ENCODE data around the gene FAM32A.
A peak's percentile ranks its signal among the peaks of the same experiment; 100 is the strongest.

The FAM32A gene

GRCh38 chr19:16148443-16149229 is 36.6 kb upstream of the FAM32A start:
- no peak for TF ChIP-seq SPI1 (IDR thresholded peaks at IDR 0.05; ENCODE audit: low read depth, low read length)
- TF ChIP-seq POLR2AphosphoS5 (IDR thresholded peaks at IDR 0.05; ENCODE audit: low read depth, low read length) = no peak
- TF ChIP-seq PAX5 (IDR thresholded peaks at IDR 0.05; ENCODE audit: insufficient read depth, low read length, severe bottlenecking) = no peak
- TF ChIP-seq POLR2A (IDR thresholded peaks at IDR 0.05; ENCODE audit: low read depth, low read length) = no peak
- no peak for TF ChIP-seq TAF1 (IDR thresholded peaks at IDR 0.05; ENCODE audit: low read depth, low read length)
- TF ChIP-seq POU2F2 (IDR thresholded peaks at IDR 0.05; ENCODE audit: low read depth, low read length) = no peak
- DNase-seq (ENCODE audit: insufficient read length, low spot score) = no peak

GRCh38 chr19:16153582-16154336 is 31.5 kb upstream of the FAM32A start:
- DNase-seq (ENCODE audit: insufficient read length, low spot score) (no peak), FAIRE-seq (no peak)
- TF ChIP-seq SPI1 (IDR thresholded peaks at IDR 0.05; ENCODE audit: low read depth, low read length) = no peak
- TF ChIP-seq TAF1 (IDR thresholded peaks at IDR 0.05; ENCODE audit: low read depth, low read length) = no peak
- TF ChIP-seq POLR2A (IDR thresholded peaks at IDR 0.05; ENCODE audit: low read depth, low read length) = no peak
- no peak for TF ChIP-seq POLR2AphosphoS5 (IDR thresholded peaks at IDR 0.05; ENCODE audit: low read depth, low read length)
- TF ChIP-seq PAX5 (IDR thresholded peaks at IDR 0.05; ENCODE audit: insufficient read depth, low read length, severe bottlenecking) = no peak
- no peak for TF ChIP-seq POU2F2 (IDR thresholded peaks at IDR 0.05; ENCODE audit: low read depth, low read length)

More at GRCh38 chr19:16148443-16149229, 36.6 kb upstream of the FAM32A start:
- FAIRE-seq = no peak

GRCh38 chr19:16154557-16154956 is 30.7 kb upstream of the FAM32A start:
- TF ChIP-seq POLR2A (IDR thresholded peaks at IDR 0.05; ENCODE audit: low read depth, low read length) (no peak), POLR2AphosphoS5 (IDR thresholded peaks at IDR 0.05; ENCODE audit: low read depth, low read length) (no peak), PAX5 (IDR thresholded peaks at IDR 0.05; ENCODE audit: insufficient read depth, low read length, severe bottlenecking) (no peak), SPI1 (IDR thresholded peaks at IDR 0.05; ENCODE audit: low read depth, low read length) (no peak), POU2F2 (IDR thresholded peaks at IDR 0.05; ENCODE audit: low read depth, low read length) (no peak), TAF1 (IDR thresholded peaks at IDR 0.05; ENCODE audit: low read depth, low read length) (no peak)
- FAIRE-seq (no peak), DNase-seq (ENCODE audit: insufficient read length, low spot score) (no peak)

- TF ChIP-seq POU2F2 (IDR thresholded peaks at IDR 0.05; ENCODE audit: low read depth, low read length) (no peak), POLR2A (IDR thresholded peaks at IDR 0.05; ENCODE audit: low read depth, low read length) (no peak; the same call in 1 of the 2 replicates), SPI1 (IDR thresholded peaks at IDR 0.05; ENCODE audit: low read depth, low read length) (no peak), TAF1 (IDR thresholded peaks at IDR 0.05; ENCODE audit: low read depth, low read length) (no peak), PAX5 (IDR thresholded peaks at IDR 0.05; ENCODE audit: insufficient read depth, low read length, severe bottlenecking) (no peak), POLR2AphosphoS5 (IDR thresholded peaks at IDR 0.05; ENCODE audit: low read depth, low read length) (no peak)
- FAIRE-seq (peak; percentile 23), DNase-seq (ENCODE audit: insufficient read length, low spot score) (no peak)
Measured at GRCh38 chr19:16155128-16155527, 30.1 kb upstream of the FAM32A start.

DNA sequence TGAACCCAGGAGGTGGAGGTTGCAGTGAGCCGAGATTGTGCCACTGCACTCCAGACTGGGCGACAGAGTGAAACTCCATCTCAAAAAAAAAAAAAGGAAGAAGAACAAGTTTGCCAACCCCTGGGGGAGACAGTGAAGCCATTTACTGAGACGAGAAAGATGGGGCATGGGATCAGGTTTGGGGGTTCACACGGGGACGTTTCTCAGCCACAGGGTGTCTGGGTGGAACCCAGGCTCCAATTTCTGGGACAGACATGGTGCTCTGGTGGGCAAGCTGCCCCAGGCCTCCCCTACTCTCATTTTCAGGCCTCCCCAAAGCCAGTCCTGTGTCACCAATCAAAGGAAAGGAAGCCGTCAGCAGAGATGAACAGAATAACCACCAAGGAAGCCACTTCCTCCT is 28.3 kb upstream of the FAM32A start:
- TF ChIP-seq PAX5 (IDR thresholded peaks at IDR 0.05; ENCODE audit: insufficient read depth, low read length, severe bottlenecking) (no peak), POU2F2 (IDR thresholded peaks at IDR 0.05; ENCODE audit: low read depth, low read length) (no peak), TAF1 (IDR thresholded peaks at IDR 0.05; ENCODE audit: low read depth, low read length) (no peak), POLR2AphosphoS5 (IDR thresholded peaks at IDR 0.05; ENCODE audit: low read depth, low read length) (no peak), SPI1 (IDR thresholded peaks at IDR 0.05; ENCODE audit: low read depth, low read length) (no peak), POLR2A (IDR thresholded peaks at IDR 0.05; ENCODE audit: low read depth, low read length) (no peak)
- DNase-seq (ENCODE audit: insufficient read length, low spot score) (no peak), FAIRE-seq (no peak)

DNA sequence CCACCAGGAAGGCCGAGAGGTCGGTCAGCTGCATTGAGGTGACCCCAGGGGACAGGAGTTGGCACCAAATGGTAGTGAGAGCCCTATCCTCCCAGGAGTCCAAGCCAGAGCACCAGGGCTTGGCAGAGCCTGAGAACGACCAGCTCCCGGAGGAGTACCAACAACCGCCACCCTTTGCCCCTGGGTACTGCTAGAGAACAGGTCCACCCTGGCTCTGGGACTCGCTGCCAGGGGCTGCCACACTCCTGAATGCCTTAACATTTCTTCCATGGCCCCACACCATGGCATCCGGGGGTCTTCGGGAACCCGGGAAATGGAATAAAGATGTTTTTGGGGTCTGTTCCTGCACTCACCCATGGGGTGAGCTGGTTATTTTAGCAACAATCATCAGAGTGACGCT is 27.6 kb upstream of the FAM32A start:
- TF ChIP-seq POLR2AphosphoS5 (IDR thresholded peaks at IDR 0.05; ENCODE audit: low read depth, low read length) (peak; percentile 68), POLR2A (IDR thresholded peaks at IDR 0.05; ENCODE audit: low read depth, low read length) (no peak), SPI1 (IDR thresholded peaks at IDR 0.05; ENCODE audit: low read depth, low read length) (no peak)
- no peak for DNase-seq (ENCODE audit: insufficient read length, low spot score)
- no peak for FAIRE-seq

GRCh38 chr19:16159655-16160054 is 25.6 kb upstream of the FAM32A start:
- TF ChIP-seq SPI1 (IDR thresholded peaks at IDR 0.05; ENCODE audit: low read depth, low read length) (no peak), PAX5 (IDR thresholded peaks at IDR 0.05; ENCODE audit: insufficient read depth, low read length, severe bottlenecking) (no peak), POLR2AphosphoS5 (IDR thresholded peaks at IDR 0.05; ENCODE audit: low read depth, low read length) (no peak), POLR2A (IDR thresholded peaks at IDR 0.05; ENCODE audit: low read depth, low read length) (no peak), POU2F2 (IDR thresholded peaks at IDR 0.05; ENCODE audit: low read depth, low read length) (no peak), TAF1 (IDR thresholded peaks at IDR 0.05; ENCODE audit: low read depth, low read length) (no peak)
- DNase-seq (ENCODE audit: insufficient read length, low spot score) (no peak), FAIRE-seq (no peak)

GRCh38 chr19:16160445-16160942 is 24.7 kb upstream of the FAM32A start:
- FAIRE-seq (peak; percentile 13), DNase-seq (ENCODE audit: insufficient read length, low spot score) (no peak)
- TF ChIP-seq POU2F2 (IDR thresholded peaks at IDR 0.05; ENCODE audit: low read depth, low read length) (0 out of 2 replicates have a peak, but pooled peaks have one; percentile 12), POLR2AphosphoS5 (IDR thresholded peaks at IDR 0.05; ENCODE audit: low read depth, low read length) (0 out of 2 replicates have a peak, but pooled peaks have one; percentile 11), PAX5 (IDR thresholded peaks at IDR 0.05; ENCODE audit: insufficient read depth, low read length, severe bottlenecking) (no peak), POLR2A (IDR thresholded peaks at IDR 0.05; ENCODE audit: low read depth, low read length) (0 out of 2 replicates have a peak, but pooled peaks have one; percentile 11), SPI1 (IDR thresholded peaks at IDR 0.05; ENCODE audit: low read depth, low read length) (no peak), TAF1 (IDR thresholded peaks at IDR 0.05; ENCODE audit: low read depth, low read length) (no peak)
